ENCODE measurements around the gene MRPS27.

DNA sequence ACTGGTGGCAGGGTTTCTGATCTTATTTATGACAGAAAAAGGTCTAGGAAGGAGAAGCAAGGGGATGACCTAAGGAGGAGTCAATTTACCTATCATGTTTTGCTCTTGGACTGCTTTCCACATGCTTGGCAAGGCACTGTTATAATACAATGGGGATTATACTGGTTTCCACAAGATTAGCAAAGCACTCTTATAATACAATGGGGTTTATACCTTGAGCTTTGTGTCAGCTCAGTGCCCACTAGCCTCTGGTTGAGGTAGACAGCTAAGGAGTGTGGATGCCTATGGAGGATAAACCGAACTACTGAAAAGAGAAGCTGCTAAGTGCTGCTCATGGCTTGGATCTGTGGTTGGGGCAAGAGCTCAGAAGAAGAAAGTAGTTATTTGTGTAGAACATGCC is 68.7 kb downstream of the MRPS27 start:
- TF ChIP-seq, protein P1, sequence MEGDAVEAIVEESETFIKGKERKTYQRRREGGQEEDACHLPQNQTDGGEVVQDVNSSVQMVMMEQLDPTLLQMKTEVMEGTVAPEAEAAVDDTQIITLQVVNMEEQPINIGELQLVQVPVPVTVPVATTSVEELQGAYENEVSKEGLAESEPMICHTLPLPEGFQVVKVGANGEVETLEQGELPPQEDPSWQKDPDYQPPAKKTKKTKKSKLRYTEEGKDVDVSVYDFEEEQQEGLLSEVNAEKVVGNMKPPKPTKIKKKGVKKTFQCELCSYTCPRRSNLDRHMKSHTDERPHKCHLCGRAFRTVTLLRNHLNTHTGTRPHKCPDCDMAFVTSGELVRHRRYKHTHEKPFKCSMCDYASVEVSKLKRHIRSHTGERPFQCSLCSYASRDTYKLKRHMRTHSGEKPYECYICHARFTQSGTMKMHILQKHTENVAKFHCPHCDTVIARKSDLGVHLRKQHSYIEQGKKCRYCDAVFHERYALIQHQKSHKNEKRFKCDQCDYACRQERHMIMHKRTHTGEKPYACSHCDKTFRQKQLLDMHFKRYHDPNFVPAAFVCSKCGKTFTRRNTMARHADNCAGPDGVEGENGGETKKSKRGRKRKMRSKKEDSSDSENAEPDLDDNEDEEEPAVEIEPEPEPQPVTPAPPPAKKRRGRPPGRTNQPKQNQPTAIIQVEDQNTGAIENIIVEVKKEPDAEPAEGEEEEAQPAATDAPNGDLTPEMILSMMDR (IDR thresholded peaks at IDR 0.05) = no peak
- no peak for TF ChIP-seq POLR2A (IDR thresholded peaks at IDR 0.05)
- TF ChIP-seq POLR2AphosphoS5 (IDR thresholded peaks at IDR 0.05) = no peak

Measured in transverse colon (tissue), 4 donors.